GM12878 (cell line): ENCODE measurements around the gene TFAP2E. TPM values are rescaled to one million over a fixed set of nuclear protein-coding genes. Genes with fewer than 3 reads are reported as not detected.

Experiments
- ATAC-seq: fragments of 200-7000 bp; cut with Tn5 transposase; 3 replicates; pipeline ENCODE4 v1.9.1; 2020; ENCODE audit warnings: mild to moderate bottlenecking, moderate library complexity
- BruUV-seq: library from RNA; stranded (reverse); fragments of 400-500 nt; replicated peaks from 2 replicates; lab custom pipeline; 2021; lab: Mats Ljungman, UMichigan
- CTCF ChIA-PET: fragments of 300-600 bp; sonication (Branson Sonifier 250); formaldehyde crosslinking; extraction: SDS; loops from one replicate; lab custom pipeline; 2021; ENCODE audit warnings: inconsistent platforms; lab: Yijun Ruan, JAX
- POLR2A ChIA-PET: fragments of 350-600 bp; formaldehyde crosslinking; extraction: SDS; loops from one replicate; lab custom pipeline; 2021; ENCODE audit warnings: inconsistent platforms; lab: Charles Lee
- RAD21 ChIA-PET: fragments of 300-600 bp; sonication (Branson Sonifier 250); formaldehyde crosslinking; loops from one replicate; lab custom pipeline; 2023; ENCODE audit warnings: antibody characterized with exemption; ENCODE audit not compliant: unreplicated experiment; lab: Charles Lee
- SMC1A ChIA-PET: fragments of 300-600 bp; sonication (Branson Sonifier 250); formaldehyde crosslinking; loops from one replicate; lab custom pipeline; 2023; ENCODE audit not compliant: unreplicated experiment, uncharacterized antibody; lab: Charles Lee
- DNase-seq: peaks from one replicate; pipeline ENCODE4 v3.0.0-alpha.2; 2011; ENCODE audit warnings: low read depth, low spot score
- FAIRE-seq: peaks from 3 replicates; lab custom pipeline; 2011; peaks lifted over from hg19 to GRCh38; lab: Jason Lieb, UNC
- H2AFZ ChIP-seq: 2 replicates; pipeline ENCODE4 v1.6.0; 2011; ENCODE audit warnings: low read depth, low read length, control low read depth; ENCODE audit not compliant: control insufficient read depth
- H3K27ac ChIP-seq: 2 replicates; pipeline ENCODE4 v1.5.1; 2011; ENCODE audit warnings: control low read depth; ENCODE audit not compliant: control insufficient read depth, insufficient read depth
- H3K27me3 ChIP-seq, 2 experiments: replicated peaks in 1 of 2; 2 replicates each; pipeline versions ENCODE4 v1.6.0 to v1.6.1; 2011; ENCODE audit warnings: low read length in 1 of 2; ENCODE audit not compliant: control insufficient read depth in 2 of 2, insufficient read depth in 2 of 2
- H3K36me3 ChIP-seq, 2 experiments: 2 replicates each; pipeline ENCODE4 v1.5.1; 2011; ENCODE audit warnings: low read length in 1 of 2; ENCODE audit not compliant: control insufficient read depth in 2 of 2, insufficient read depth in 2 of 2
- H3K4me1 ChIP-seq: 2 replicates; pipeline ENCODE4 v1.6.1; 2011; ENCODE audit warnings: mild to moderate bottlenecking, low read length, moderate library complexity, mixed read lengths; ENCODE audit not compliant: control insufficient read depth, insufficient read depth
- H3K4me2 ChIP-seq: 2 replicates; pipeline ENCODE4 v1.6.0; 2011; ENCODE audit warnings: control low read depth; ENCODE audit not compliant: control insufficient read depth, insufficient read depth
- H3K4me3 ChIP-seq: fragments of 200-600 bp; sonication (generic); 2 replicates; pipeline ENCODE4 v1.5.1; 2016
- H3K79me2 ChIP-seq: 2 replicates; pipeline ENCODE4 v1.6.0; 2011; ENCODE audit warnings: low read length; ENCODE audit not compliant: control insufficient read depth, insufficient read depth
- H3K9ac ChIP-seq: 2 replicates; pipeline ENCODE4 v1.8.0; 2011; ENCODE audit warnings: low read length, control low read depth, mixed read lengths; ENCODE audit not compliant: control insufficient read depth, insufficient read depth
- H3K9me3 ChIP-seq: replicated peaks from 3 replicates; pipeline ENCODE4 v1.5.1; 2011; ENCODE audit warnings: mild to moderate bottlenecking, low read length; ENCODE audit not compliant: control insufficient read depth, insufficient read depth
- H4K20me1 ChIP-seq: 2 replicates; pipeline ENCODE4 v1.6.0; 2011; ENCODE audit not compliant: control insufficient read depth, insufficient read depth
- BRCA1 ChIP-seq: IDR thresholded peaks from 2 replicates; pipeline ENCODE4 v1.6.1; 2011; ENCODE audit warnings: low read depth, low read length, improper control_type of control experiment
- EGR1 ChIP-seq, 2 experiments: IDR thresholded peaks; 1 replicate in 1 of 2; 2 replicates in 1 of 2; pipeline ENCODE4 v1.6.1; 2011 to 2012; ENCODE audit warnings: low read depth in 2 of 2, low read length in 2 of 2, borderline replicate concordance in 1 of 2, mild to moderate bottlenecking in 1 of 2, moderate library complexity in 1 of 2
- EZH2 ChIP-seq: IDR thresholded peaks from 2 replicates; pipeline ENCODE4 v1.6.1; 2012; ENCODE audit warnings: low read depth, mild to moderate bottlenecking, control low read depth, inconsistent platforms, low read length, borderline replicate concordance; ENCODE audit not compliant: control insufficient read depth
- FOS ChIP-seq: IDR thresholded peaks from 3 replicates; pipeline ENCODE4 v1.6.1; 2011; ENCODE audit warnings: borderline replicate concordance; ENCODE audit not compliant: insufficient read length; ENCODE audit errors: extremely low read depth
- IRF4 ChIP-seq: IDR thresholded peaks from 2 replicates; pipeline ENCODE4 v1.6.1; 2011; ENCODE audit warnings: low read depth, low read length
- RAD51 ChIP-seq: fragments of 450-650 bp; IDR thresholded peaks from 2 replicates; pipeline ENCODE4 v1.6.1; 2016; ENCODE audit warnings: moderate library complexity, mild to moderate bottlenecking, inconsistent platforms
- SIN3A ChIP-seq: IDR thresholded peaks from 2 replicates; pipeline ENCODE4 v1.6.1; 2012; ENCODE audit warnings: low read depth, low read length, improper control_type of control experiment
- TAF1 ChIP-seq: IDR thresholded peaks from 2 replicates; pipeline ENCODE4 v1.6.1; 2011; ENCODE audit warnings: mild to moderate bottlenecking, low read depth, low read length, borderline replicate concordance
- ZBED1 ChIP-seq: IDR thresholded peaks from 2 replicates; pipeline ENCODE4 v1.6.1; 2016; ENCODE audit warnings: borderline replicate concordance
- ZSCAN29 ChIP-seq: fragments of 450-650 bp; IDR thresholded peaks from 2 replicates; pipeline ENCODE4 v1.6.1; 2017; ENCODE audit warnings: mild to moderate bottlenecking, moderate library complexity
- WGBS: methylation state at CpG from one replicate; pipeline ENCODE4 v1.1.6; 2016; ENCODE audit warnings: low lambda C conversion rate; ENCODE audit not compliant: insufficient replicate concordance, insufficient coverage; ENCODE audit errors: missing lambda C conversion rate; 5-methylcytosine and 5-hydroxymethylcytosine counted together
- in situ Hi-C: fragments of 300-500 bp; cut with MboI; formaldehyde crosslinking; loops from 9 replicates; pipeline ENCODE4 v1.14.3; 2018; ENCODE audit warnings: mixed read lengths
- intact Hi-C: fragments of 100-400 bp; cut with micrococcal nuclease; formaldehyde crosslinking; loops from one replicate; pipeline ENCODE4 v1.14.2; 2022; ENCODE audit not compliant: unreplicated experiment
- polyA plus RNA-seq, 11 experiments: library from polyadenylated mRNA; depleted of rRNA in 4 of 11; unstranded in 6 of 11; stranded (reverse) in 5 of 11; fragments of >200 nt; fragmentation: Nextera tagmentation in 4 of 11; fragmentation: Illumina TruSeq in 1 of 11; extraction: Ambion mirVana in 4 of 11; extraction: Trizol in 1 of 11; gene quantifications; 1 replicate in 1 of 11; 2 replicates in 10 of 11; pipeline versions ENCODE4 v1.2.1 to v1.2.3, GENCODE V29; 2011 to 2016; ENCODE audit warnings: inconsistent platforms in 2 of 11, missing spikeins in 2 of 11, low read depth in 1 of 11
- total RNA-seq, 4 experiments: library from RNA; depleted of rRNA in 3 of 4; stranded (reverse); fragments of >200 nt in 3 of 4; fragmentation: Illumina TruSeq in 1 of 4; extraction: Trizol in 1 of 4; gene quantifications; 2 replicates each; pipeline versions ENCODE4 v1.2.1 to v1.2.3, GENCODE V29; 2013 to 2021
- TF ChIP-seq, protein P1 (sequence below): IDR thresholded peaks from 2 replicates; pipeline ENCODE4 v1.6.1; 2011; ENCODE audit warnings: borderline replicate concordance, low read depth, mild to moderate bottlenecking, moderate library complexity, mixed read lengths, low read length; ENCODE audit not compliant: insufficient read depth; ENCODE audit errors: extremely low read length
- TF ChIP-seq, protein P2 (sequence below): fragments of 450-650 bp; IDR thresholded peaks from 2 replicates; pipeline ENCODE4 v1.6.1; 2017; ENCODE audit warnings: borderline replicate concordance
- TF ChIP-seq, protein P3 (sequence below): IDR thresholded peaks from 2 replicates; pipeline ENCODE4 v1.6.1; 2012; ENCODE audit warnings: low read depth, low read length, improper control_type of control experiment
- TF ChIP-seq, protein P4 (sequence below): IDR thresholded peaks from 2 replicates; pipeline ENCODE4 v1.6.1; 2012; ENCODE audit warnings: low read depth, low read length, improper control_type of control experiment
- TF ChIP-seq, protein P5 (sequence below): IDR thresholded peaks from 2 replicates; pipeline ENCODE4 v1.6.1; 2011; ENCODE audit warnings: low read depth, low read length, improper control_type of control experiment, borderline replicate concordance

Gene TFAP2E
- total and polyA plus RNA-seq, 10 of the 15 experiments (the other 5 are each of a cell fraction or from before 2014, with no cell fraction given) = 0.10 to 1.1 (median 0.43) TPM

DNA sequence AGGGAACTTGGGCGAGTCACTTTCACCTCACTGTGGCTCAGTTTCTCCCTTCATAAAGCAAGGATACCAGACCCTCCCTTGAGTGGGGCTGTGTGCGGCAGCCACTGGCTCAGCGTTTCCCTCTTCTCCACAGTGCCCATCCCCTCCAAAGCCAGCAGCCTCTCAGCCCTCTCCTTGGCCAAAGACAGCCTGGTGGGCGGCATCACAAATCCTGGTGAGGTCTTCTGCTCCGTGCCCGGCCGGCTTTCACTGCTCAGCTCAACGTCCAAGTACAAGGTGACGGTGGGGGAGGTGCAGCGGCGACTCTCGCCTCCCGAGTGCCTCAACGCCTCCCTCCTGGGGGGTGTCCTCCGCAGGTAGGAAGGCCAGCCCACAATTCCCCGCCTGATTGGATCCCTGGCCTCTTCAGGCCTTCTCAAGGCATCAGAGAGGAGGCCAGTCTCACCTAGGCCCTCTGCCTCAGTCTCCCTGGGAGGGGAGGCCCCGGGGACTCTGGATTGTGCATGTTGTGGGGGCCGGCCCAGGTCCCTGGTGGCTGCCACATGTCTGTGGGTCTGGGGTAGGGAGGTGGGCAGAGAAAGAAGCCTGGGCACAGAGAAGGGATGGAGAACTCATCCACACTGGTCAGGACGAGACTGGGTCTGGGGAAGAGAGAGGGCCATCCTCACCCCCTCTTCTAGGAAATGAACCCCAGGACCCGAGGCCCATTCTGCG lies 15.2 kb downstream of the TFAP2E start:
- H3K9me3 ChIP-seq = no peaks in the 10 kb centered on the region
- RAD21 ChIA-PET = no interaction called here
- no peak for TF ChIP-seq RAD51
- TF ChIP-seq, protein P1, sequence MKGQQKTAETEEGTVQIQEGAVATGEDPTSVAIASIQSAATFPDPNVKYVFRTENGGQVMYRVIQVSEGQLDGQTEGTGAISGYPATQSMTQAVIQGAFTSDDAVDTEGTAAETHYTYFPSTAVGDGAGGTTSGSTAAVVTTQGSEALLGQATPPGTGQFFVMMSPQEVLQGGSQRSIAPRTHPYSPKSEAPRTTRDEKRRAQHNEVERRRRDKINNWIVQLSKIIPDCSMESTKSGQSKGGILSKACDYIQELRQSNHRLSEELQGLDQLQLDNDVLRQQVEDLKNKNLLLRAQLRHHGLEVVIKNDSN = no peak
- no peak for TF ChIP-seq EGR1 (IDR thresholded peaks at IDR 0.05; ENCODE audit: borderline replicate concordance in 1 of 2, low read depth in 2 of 2, low read length in 2 of 2)
- TF ChIP-seq, protein P2, sequence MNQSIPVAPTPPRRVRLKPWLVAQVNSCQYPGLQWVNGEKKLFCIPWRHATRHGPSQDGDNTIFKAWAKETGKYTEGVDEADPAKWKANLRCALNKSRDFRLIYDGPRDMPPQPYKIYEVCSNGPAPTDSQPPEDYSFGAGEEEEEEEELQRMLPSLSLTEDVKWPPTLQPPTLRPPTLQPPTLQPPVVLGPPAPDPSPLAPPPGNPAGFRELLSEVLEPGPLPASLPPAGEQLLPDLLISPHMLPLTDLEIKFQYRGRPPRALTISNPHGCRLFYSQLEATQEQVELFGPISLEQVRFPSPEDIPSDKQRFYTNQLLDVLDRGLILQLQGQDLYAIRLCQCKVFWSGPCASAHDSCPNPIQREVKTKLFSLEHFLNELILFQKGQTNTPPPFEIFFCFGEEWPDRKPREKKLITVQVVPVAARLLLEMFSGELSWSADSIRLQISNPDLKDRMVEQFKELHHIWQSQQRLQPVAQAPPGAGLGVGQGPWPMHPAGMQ = no peak
- TF ChIP-seq ZBED1 = no peak
- TF ChIP-seq SIN3A = no peak
- TF ChIP-seq FOS = no peak
- TF ChIP-seq IRF4 = no peak
- TF ChIP-seq, protein P3, sequence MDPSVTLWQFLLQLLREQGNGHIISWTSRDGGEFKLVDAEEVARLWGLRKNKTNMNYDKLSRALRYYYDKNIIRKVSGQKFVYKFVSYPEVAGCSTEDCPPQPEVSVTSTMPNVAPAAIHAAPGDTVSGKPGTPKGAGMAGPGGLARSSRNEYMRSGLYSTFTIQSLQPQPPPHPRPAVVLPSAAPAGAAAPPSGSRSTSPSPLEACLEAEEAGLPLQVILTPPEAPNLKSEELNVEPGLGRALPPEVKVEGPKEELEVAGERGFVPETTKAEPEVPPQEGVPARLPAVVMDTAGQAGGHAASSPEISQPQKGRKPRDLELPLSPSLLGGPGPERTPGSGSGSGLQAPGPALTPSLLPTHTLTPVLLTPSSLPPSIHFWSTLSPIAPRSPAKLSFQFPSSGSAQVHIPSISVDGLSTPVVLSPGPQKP = no peak
- TF ChIP-seq, protein P4, sequence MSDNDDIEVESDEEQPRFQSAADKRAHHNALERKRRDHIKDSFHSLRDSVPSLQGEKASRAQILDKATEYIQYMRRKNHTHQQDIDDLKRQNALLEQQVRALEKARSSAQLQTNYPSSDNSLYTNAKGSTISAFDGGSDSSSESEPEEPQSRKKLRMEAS = no peak
- no peak for TF ChIP-seq BRCA1
- no peak for TF ChIP-seq TAF1
- no peak for TF ChIP-seq EZH2
- TF ChIP-seq, protein P5, sequence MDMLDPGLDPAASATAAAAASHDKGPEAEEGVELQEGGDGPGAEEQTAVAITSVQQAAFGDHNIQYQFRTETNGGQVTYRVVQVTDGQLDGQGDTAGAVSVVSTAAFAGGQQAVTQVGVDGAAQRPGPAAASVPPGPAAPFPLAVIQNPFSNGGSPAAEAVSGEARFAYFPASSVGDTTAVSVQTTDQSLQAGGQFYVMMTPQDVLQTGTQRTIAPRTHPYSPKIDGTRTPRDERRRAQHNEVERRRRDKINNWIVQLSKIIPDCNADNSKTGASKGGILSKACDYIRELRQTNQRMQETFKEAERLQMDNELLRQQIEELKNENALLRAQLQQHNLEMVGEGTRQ = no peak
- no peak for TF ChIP-seq ZSCAN29
- DNase-seq = no peak
- no peaks in the 10 kb centered on the region for H3K36me3 ChIP-seq
- WGBS = 81% methylated on average over 21 of the region's 21 CpGs
- no peak overlapping the region for H3K27ac ChIP-seq
- POLR2A ChIA-PET = no interaction called here
- in situ Hi-C loops (no loop called here), intact Hi-C loops (no loop called here)
- no peaks in the 10 kb centered on the region for H3K27me3 ChIP-seq
- no peaks in the 10 kb centered on the region for H4K20me1 ChIP-seq
- H2AFZ ChIP-seq = no peak overlapping the region
- H3K4me3 ChIP-seq = no peak overlapping the region
- CTCF ChIA-PET = no interaction called here
- SMC1A ChIA-PET = no interaction called here
- H3K79me2 ChIP-seq = no peaks in the 10 kb centered on the region
- BruUV-seq = no TSS peak
- FAIRE-seq = no peak
- no peak for ATAC-seq
- H3K4me2 ChIP-seq = no peak overlapping the region
- no peaks in the 10 kb centered on the region for H3K4me1 ChIP-seq
- H3K9ac ChIP-seq = no peak overlapping the region
